Ramos (cell line): ENCODE results near the gene TRPV2.
"Not testable (repeated sequence)": the region's sequence is repeated elsewhere in the genome, so short reads cannot be mapped to it uniquely, and the experiment has no call there.

Experiments
- in situ Hi-C: fragments of 300-500 bp; cut with MboI; formaldehyde crosslinking; loops from one replicate; pipeline ENCODE4 v1.14.3; 2022; ENCODE audit warnings: low sequenced_read_pairs; ENCODE audit not compliant: unreplicated experiment

The TRPV2 gene

DNA sequence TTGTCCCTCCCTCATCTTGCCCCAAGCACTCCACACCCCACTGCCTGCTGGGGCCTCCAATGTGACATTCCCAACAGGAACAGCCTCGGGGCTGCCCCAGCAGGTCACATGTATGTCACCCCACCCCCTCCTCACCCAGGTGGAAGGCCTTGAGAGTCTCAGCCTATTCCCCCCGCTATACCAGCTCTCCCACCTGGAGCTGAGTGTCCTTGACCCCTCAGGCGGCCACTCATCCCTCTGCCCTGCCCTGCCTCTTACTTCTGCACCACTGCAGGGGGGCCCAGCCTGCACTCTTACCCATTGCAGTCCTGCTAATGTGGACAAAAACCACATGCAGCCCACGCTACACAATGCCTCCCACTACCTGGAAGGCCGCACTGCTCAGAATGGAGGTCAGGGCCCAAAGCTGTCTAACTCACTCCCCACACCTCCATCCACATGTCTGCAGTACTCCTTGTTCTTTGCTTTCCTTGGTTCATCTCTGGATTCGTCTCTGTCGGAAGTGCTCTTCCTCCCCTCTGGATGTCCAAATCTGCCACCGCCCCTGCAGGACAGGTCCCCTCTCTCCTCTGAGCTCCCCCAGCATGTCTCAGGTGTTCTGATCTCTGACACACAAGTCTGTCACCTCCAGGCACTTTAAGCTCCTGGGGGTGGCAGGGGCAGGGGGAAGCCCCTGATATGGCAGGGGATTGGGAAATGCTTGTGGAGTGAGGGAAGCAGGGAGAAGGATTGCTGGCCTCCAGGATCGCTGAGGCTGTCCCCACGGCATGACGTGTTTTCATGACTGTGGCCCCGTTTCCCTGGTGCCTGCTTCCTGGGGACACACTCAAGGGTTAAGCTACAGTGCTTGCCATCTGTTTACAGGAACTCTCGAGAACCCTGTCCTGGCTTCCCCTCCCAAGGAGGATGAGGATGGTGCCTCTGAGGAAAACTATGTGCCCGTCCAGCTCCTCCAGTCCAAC is 20.8 kb downstream of the TRPV2 start:
- in situ Hi-C loops, result no loop called here

DNA sequence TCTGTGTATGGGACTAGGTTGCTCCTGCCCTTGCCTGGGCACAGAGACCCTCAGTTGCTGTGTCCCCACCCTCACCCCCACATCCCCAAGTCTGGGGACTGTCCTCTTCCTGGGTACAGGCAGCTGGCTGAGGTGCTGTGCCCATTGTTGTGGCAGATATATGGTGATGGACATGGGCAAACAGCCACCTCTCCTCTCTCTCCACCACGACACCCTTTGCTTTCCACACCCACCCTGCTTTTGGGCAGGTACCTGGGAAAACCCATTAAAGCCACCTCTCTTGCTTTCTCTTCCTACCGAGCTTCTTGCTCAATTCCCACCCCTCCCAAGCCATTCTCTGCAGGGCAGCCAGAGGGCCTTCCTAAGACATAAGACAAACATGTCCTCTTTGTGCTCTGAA is 21.7 kb downstream of the TRPV2 start:
- in situ Hi-C loops, result no loop called here

DNA sequence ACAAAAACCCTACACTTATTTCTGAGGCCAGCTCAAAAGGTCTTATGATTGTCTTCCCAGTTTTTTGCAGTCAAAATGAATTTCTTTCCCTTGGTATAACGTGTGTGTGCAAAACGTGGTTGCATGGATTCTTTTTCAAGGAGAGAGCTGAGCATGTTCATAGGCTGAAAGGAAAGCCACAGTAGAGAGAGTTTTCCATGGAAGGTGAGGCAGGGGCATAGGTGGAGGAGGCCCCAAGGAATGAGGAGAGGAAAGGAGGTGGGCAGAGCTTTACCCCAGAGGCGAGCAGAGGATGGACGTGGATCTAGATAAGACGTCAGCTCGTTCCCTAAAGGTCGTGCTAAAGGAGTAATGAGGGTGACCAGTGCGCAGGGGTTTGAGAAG is 22.8 kb downstream of the TRPV2 start:
- in situ Hi-C loops, result no loop called here

DNA sequence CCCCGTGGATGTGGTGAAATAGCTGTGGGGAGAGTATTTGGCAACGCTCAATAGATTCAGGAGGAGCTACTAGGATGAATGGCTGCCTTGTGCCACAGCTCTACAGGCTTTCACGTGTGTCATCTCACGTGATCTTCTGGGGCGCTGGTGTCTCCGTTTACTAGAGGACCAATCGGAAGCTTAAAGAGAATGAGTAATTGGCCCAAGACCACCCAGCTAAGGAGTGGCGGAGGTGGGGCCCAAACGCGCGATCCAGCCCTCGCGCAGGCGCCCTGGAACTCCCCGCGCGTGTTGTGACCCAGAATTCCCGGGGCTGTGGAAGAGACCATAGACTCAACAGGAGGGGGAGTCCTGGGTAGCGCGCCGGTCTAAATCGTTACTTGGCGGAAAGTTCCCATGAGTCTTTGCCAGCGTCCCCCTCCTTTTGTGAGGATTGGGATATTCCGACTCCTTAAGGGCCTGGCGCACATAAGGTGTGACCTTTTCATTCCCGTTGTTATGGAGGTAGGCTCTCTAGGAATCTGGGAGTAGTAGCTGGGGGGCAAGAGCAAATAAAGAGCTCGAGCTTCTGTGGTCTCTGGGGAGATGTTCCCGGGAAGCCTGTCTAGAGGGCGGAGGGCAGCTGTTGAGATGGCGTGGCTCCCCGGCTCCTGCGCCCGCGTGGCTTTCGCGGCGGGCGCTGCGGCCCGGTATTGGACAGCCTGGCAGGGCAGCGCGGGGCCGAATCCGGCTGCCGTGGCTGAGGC is 23.4 kb downstream of the TRPV2 start:
- in situ Hi-C loops, result no loop called here

DNA sequence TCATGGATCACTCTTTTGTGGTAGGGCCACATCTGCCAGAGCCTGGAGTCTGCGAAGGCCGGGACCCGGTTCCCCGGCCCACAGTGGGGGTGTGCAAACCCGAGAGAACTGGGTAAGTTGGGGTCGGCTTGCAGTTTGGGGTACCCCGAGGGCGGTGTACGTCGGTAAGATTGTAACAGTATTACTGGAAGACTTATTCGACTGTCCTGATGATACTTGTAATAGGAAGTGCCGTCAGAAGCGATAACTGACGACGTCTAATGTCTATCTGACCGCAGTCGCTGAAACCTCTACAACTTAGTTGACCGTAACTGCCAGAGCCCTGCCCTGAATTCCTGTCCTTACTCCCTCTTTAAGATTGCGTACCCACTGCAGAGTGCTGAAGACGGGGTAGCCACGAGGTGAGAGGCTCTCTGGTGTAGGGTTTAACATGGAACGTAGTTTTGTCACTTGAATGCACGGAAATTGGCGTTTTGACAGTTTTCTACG is 24.0 kb downstream of the TRPV2 start:
- in situ Hi-C loops, result no loop called here

DNA sequence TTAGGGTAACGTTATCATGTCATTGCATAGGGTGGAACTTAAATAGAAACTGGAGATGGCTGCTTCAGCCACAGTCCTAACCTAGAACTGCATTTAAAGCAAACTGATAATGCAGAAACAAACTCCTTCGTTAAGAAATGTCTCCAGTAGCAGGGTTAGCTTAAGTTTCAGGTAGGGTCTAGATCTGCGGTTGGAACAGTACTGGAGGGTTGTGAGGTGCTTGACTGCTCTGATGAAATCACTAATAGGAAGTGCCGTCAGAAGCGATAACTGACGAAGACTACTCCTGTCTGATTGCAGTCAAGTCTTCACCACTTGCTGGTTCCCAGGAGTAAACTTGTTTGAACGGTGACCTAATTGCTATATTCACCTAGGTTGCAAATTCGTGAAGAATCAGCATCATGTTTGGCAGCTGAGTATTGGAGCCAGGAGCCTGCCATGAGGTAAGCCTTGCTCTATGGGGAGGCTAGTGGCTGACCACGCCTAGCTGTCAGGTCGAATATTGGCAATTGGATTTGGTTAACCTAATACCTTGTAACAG is 24.5 kb downstream of the TRPV2 start:
- in situ Hi-C loops, result no loop called here

DNA sequence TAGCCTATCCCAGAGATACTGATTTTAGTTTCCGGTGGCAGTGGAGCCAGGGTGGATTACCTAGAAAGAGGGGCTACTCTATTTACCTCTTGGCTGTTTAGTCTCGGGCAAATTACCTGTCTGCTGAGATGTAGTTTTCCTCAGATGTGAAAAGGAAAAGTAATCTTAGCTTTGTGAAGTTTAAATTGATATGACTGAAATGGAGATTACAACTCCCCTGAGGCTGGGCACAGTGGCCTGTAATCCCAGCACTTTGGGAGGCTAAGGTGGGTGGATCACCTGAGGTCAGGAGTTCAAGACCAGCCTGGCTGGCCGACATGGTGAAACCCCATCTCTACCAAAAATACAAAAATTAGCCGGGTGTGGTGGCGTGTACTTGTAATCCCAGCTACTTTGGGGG is 25.0 kb downstream of the TRPV2 start:
- in situ Hi-C loops, result not testable (repeated sequence)

DNA sequence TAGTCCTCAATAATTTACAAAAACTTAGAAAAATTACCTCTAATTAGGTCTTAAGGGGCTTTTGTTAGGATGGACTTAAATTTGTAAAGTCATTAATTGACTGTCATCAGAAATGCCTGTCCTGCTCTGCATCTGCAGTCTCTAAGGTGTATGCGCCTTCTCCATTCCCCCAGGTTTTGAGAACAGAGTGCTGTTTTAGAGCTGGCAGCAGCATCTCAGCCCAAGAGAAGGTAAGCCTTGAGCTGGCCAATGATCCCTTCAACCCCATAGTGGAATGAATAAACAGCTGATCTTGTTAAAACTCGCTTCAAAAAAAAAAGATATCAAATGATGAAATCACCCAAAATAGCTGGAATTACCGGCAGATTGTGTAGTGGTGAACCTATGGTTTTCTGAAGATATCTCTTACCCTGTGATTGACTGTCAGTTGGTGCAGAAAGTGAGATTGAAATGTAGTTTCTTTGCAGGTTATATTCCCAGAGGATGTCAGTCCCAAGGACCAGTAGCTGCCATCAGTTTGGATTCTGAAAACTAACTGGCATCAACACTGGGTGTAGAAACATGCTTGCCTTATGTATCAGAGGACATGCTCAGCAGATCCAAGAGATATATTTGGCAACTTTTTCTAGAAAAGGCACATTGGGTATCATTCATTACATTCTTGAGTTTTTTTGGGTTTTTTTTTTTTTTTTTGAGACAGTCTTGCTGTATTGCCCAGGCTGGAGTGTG is 25.7 kb downstream of the TRPV2 start:
- in situ Hi-C loops, result no loop called here

DNA sequence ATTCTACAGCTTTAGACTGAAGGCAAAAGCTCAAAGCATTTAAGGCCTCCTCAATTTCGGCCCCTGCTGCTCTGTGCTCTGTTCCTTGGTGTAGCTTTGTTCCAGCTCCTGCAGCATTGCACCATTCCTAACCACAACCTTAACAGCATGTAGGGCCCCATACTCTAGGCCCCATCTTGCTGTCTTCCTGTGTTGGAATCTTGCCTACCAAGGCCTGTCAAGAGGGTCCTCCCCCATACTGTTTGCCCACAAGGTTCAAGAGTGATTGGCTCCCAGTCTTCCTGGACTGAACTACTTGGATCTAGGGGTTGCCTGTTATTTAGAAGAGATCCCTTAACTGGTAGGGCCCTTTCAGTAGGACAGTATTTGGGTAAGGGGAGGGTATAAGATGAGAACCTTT is 26.8 kb downstream of the TRPV2 start:
- in situ Hi-C loops, result no loop called here

DNA sequence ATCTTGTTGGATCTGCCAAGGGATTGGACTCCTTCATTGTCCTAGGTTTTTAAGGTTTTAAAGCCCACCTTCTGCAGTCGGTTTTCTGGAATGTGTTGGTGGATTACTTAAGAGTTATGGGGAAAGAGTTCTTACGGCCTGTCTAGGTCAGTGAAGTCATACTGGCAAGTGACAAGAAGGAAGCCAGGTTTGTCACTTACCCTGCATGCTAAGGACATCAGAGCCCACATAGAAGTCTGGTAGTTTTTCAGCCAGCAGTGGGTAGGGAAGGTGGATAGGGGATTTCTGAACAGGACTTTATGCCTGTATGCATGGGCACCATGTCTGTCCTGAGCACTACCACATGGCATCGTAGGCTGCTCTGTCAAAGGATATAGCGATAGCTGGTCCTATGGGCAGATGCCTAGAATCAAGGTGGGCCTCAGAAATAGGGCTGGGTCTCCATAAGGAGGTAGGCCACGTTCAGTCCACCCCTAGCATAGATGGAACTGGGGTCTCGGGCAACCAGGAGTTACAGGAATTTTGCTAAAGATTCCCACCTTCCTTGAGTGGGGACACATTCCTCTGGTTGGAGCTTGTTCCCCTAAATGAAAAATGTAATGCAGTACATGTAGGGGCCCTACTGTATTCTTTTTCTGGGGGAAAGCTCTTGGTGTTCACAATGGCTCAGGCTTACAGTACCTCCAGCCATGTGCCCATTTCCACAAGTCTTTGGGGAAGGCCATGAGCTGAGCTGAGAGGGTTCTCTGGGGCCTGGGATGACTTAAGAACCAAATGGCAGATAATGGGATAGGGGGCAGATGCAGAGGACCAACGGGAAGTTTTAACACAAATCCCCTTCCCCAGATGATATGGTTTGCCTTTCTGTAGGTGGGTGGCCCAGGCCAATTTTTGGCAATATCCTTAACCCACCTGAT is 27.5 kb downstream of the TRPV2 start:
- in situ Hi-C loops, result no loop called here

DNA sequence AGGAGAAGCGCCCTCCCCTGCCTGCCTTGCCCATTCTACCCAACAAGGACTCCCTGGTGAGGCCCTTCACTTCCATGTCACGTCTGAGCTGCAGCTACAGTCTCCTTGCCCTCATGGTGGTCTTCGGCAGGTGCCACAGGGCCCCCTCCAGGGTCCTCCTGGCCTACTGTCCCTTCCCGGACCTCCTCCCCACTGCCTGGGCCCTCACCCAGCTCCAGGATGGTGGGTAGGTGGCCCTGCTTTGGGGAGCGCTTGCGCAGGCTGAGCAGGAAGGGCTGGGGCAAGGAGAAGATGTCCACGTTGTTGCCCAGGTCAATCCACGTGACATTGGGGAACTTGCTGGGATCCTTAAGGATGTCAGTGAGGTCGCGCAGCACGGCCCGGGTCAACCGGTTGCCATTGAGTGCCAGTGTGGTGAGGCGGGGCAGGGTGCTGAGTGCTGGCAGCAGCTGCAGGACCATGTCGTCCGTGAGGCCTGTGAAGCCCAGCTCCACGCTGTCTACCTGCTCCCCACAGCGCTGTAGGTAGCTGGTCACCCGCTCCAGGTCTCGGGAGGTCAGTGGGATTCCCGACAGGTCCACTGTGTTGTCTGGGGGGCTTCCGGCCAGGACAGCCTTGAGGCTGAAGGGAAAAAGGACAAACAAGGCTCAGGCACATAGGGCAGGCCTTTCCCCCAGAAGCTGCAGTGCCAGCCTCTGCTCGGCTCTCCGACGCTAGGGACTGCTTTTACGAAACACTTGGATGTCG is 28.3 kb downstream of the TRPV2 start:
- in situ Hi-C loops, result no loop called here

DNA sequence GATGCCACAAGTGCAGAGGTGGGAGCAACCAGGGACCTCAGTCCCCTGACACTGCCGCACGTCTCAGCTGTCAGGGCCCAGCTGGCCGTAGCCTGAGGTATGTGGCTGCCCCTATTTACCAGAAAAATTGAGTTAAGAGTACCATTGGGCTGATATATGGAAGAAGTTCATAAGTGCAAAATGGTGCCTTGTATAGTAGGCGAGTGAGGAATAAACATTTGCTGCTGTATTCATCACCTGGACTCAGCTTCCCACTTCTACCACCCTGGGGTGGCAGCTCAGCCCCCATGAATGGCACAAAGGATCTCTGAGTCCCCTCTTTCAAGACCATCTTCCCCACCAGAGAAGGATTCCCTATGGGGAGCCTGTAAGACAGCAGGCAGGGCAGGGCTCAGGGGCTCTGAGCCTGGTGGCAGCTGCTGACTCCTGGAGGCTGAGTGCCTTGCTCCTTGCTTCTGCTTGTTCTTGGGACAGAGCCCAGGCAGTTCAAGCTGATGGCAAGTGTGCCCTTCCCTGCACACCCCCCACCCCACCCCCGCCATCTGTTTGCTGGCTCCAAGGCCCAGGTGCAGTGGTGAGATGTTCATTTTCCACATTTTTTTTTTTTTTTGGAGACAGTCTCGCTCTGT is 29.0 kb downstream of the TRPV2 start:
- in situ Hi-C loops, result no loop called here

DNA sequence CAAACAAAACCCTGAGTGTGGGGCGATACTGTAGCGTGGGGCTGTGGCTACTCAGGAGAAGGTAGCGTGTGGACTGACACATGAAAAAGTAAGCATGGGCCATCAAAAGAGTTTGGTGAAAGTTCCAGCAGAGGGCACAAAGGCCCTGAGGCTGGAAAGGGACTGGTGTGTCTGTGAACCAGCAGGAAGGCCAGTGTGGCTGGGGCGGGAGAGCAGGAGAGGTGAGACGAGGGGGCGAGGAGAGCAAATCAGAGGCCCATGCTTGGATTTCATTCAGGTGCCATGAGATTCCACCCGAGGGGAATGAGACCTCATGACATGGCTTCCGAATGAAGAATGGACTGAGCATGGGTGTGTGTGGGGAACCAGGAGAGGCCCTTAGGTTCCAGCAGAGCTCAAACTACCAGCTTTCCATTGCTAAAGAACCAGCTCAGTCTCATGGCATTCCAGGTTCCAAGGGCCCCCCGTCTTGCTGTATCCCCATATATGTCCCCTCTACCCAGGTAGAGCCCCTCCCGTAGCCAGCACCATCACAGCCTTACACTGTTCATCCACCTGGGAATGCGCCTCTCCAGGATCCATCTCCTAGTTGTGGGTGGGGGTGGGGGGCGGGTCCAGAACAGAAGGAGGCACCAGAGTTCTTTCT is 31.1 kb downstream of the TRPV2 start:
- in situ Hi-C loops, result no loop called here

DNA sequence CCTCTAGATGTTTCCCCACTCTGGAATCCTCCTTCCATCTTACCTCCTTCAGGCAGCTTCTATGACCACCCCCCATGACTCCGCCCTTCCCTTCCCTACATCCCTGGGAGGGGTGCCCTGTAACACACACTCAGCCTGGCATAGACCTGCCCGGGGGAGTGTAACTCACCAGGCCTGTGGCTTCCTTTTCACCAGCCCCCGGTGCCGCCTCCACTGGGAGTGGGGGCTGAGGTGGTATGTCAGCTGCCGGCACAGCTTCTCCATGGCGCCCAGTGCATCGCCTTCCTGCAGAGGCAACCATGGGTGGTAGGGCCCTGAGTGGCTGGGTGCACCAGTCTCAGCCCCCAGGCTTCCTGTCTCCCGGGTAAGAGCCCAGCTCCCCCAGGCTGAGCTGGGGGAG is 32.3 kb downstream of the TRPV2 start:
- in situ Hi-C loops, result no loop called here

DNA sequence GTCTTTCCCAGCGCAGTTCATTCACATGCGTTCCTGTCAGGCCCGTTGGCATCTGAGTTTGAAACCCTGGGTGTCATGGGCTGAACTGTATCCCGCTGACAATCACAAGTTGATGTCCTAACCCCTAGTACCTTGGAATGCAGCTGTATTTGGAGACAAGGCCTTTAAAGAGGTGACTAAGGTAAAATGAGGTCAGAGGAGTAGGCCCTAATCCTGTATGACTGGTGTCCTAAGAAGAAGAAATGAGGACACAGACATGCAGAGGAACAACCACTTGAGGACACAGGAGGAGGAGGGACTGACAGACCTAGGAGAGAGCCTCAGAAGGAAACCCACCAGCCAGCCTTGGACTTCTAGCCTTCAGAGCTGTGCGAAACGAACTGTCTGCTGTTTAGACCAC is 33.1 kb downstream of the TRPV2 start:
- in situ Hi-C loops, result no loop called here

DNA sequence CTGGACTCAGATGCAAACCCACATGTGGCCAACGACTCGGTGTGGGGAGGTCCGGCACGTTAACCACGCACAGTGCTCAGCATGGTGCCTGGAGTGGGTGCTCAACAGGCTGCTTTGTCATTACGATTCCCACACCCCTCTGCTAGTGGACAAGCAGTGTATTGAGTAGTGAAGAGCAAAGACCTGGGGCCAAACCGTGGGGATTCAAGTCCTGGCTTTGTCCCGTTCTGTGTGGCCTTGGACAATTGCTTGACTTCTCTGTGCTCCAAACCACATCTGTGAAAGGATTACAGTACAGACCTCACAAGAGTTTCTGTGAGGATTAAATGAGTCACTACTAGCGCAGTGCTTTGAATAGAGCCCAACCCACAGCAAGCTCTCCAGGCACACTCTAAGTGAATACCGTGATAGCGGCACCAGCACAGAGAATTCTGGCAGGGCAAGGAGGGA is 33.8 kb downstream of the TRPV2 start:
- in situ Hi-C loops, result no loop called here

DNA sequence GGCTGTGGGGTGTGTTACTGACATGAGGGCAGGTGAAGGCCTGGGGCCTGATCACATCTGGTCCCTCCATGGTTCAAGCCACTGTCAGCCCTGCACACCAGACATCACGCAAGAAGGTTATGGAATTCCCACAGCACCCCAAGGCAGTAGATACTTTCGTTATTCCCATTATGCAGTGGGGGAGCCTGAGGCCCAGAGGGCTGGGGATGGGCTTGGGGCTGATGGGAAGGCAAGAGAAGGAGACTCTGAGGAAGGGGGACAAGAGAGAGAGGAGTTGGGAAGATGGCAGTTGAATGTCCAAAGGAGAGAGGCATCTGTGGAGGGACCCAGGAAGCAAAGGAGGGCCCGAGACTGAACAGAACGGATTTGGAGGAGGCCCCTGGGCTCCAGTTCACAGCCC is 34.7 kb downstream of the TRPV2 start:
- in situ Hi-C loops, result no loop called here

DNA sequence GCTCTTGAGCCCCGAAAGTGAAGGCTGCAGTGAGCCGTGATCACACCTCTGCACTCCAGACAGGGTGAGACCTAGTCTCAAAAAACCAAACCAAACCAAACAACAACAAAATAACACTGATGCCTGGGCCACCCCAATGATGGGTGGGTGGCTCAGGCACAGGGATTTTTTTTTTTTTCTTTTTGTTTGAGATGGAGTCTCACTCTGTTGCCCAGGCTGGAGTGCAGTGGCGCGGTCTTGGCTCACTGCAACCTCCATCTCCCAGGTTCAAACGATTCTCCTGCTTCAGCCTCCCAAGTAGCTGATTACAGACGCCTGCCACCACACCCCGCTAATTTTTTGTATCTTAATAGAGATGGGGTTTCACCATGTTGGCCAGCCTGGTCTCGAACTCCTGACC is 36.9 kb downstream of the TRPV2 start:
- in situ Hi-C loops, result not testable (repeated sequence)
